ENCODE results near the gene ACTL6B.
A peak's percentile ranks its signal among the peaks of the same experiment; 100 is the strongest.
"Not testable (repeated sequence)": the region's sequence is repeated elsewhere in the genome, so short reads cannot be mapped to it uniquely, and the experiment has no call there.

ACTL6B gene

DNA sequence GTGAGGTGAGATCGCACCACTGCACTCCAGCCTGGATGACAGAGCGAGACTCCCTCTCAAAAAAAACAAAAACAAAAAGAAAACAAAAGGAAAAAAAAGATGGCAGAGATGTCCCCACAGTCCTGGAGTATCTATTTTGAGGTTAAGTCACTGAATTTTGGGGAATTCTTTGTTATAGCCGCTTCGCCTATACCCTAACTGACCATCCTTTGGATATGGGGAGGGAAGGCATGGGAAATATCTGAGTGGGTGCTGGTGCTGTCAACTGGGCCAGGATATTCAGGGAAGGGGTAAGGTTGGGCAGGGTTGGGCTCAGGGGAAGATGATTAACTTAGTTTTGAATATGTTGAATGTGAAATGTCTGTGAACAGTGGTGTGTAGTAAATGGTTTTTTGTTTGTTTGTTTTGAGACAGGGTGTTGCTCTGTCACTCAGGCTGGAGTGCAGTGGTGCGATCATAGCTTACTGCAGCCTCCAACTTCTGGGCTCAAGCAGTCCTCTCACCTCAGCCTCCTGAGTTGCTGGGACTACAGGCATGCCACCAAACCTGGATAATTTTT, 9.0 kb upstream of the ACTL6B start:
- no peak for TF ChIP-seq CTCF (conservative IDR thresholded peaks at IDR 0.05)
- H3K27ac ChIP-seq, result no peak overlapping the region

DNA sequence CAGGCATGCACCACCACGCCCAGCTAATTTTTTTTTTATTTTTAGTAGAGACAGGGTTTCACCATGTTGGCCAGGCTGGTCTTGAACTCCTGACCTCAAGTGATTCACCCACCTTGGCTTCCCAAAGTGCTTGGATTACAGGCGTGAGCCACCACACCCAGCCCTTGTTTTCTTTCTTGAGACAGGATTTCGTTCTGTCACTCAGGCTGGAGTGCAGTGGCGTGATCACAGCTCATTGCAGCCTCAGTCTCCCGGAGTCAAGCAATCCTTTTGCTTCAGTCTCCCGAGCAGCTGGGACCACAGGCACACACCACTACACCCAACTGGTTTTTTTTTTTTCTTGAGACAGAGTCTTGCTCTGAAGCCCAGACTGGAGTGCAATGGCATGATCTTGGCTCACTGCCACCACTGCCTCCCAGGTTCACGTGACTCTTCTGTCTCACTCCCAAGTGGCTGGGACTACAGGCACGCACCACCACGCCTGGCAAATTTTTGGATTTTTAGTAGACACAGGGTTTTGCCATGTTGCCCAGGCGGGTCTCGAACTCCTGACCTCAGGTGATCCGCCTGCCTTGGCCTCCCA, 6.0 kb upstream of the ACTL6B start:
- not testable (repeated sequence) for H3K27ac ChIP-seq

DNA sequence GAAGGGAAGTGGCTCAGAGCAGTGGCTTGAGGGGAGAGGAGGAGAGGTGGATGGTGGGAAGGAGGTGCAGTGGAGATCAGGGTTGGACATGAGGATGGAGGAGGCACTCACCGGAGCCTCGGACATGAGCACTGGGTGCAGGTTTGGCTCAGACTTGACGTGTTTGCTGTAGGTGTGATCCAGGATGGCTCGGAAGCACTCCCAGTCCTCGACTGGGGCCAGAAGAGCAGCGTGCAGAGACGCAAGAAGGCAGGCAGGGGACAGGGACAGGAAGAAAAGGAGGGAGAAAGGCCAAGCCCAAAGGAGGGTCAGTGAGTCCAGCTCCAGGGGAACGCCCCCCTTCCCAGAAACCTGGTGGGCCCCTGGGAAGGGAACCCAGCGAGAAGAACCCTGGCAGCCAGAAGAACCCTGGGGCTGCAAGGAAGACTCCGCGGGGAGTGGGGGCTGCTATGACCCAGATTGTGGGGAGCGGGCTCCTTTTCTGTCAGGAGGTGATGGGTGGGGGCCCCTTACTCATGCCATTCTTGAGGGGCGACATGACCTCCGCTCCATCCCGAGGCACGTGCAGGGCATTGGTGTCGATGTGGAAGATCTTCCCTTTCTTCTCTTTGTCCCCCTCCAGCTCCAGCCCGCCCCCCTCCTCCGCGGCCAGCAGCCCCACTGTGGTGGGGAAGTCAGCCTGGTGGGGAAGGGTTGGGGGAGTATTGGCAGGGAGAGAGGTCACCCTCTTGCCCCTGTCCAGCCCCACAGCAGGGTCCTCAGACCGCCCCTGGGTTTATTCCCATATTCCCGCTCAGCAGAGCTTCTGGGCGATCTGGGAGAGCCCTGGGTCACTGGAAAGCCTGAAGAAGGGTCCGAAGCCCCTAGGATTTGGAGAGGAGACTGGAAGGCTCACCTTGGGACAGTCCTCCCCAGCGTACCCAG, 1.1 kb downstream of the ACTL6B start:
- peak overlapping the region; percentile 73 for H3K27ac ChIP-seq
- TF ChIP-seq CTCF (conservative IDR thresholded peaks at IDR 0.05), result no peak

GRCh38 chr7:100649826-100650565, 6.3 kb downstream of the ACTL6B start:
- TF ChIP-seq CTCF (conservative IDR thresholded peaks at IDR 0.05), result no peak
- H3K27ac ChIP-seq, result no peak overlapping the region

- H3K27ac ChIP-seq, result no peak overlapping the region
- no peak for TF ChIP-seq CTCF (conservative IDR thresholded peaks at IDR 0.05)
Measured at GRCh38 chr7:100642534-100642907, 13.7 kb downstream of the ACTL6B start.

- H3K27ac ChIP-seq, result no peak overlapping the region
- TF ChIP-seq CTCF (conservative IDR thresholded peaks at IDR 0.05), result no peak
Measured at GRCh38 chr7:100641860-100642533, 14.3 kb downstream of the ACTL6B start.

DNA sequence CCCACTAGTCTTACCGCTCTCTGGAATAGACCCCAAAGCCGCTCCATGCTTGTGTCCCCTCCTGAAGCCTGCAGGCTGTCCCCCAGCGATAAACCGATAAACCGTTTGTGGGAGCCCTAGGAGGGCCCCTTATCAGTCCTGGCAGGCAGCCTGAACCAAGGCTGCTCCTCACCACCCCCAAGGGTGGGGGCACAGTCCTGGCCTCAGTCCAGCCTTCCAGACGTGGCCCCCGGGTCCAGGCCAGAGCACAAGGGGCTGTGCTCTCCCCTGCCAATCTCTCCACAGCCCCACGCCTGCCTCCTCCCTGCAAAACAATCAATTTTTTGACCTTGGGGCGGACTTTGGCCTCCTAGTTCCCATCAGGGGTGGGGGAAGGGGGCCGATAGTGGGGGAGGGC, 14.8 kb downstream of the ACTL6B start, which contains the start of gene TFR2:
TFR2 (minus strand) TSS at position 90 of the 397 bp plus-strand sequence; CDS start at position 47, 43 bp downstream.
- H3K27ac ChIP-seq, result no peak within 1 kb of the TSS
- TF ChIP-seq CTCF (conservative IDR thresholded peaks at IDR 0.05), result no peak
